Suprapubic skin (tissue), 4 donors: ENCODE data around the gene TAF11L14. TPM values are rescaled to one million over a fixed set of nuclear protein-coding genes. Genes with fewer than 3 reads are reported as not detected.

Experiments
- DNase-seq, 2 donors: peaks; one replicate each; pipeline ENCODE4 v3.0.0-alpha.2; 2019; ENCODE audit warnings: low spot score in 2 of 2
- H3K27ac ChIP-seq: fragments of 200-600 bp; sonication (generic); one replicate; pipeline ENCODE4 v1.5.1; 2019
- H3K27me3 ChIP-seq: fragments of 200-600 bp; sonication (generic); one replicate; pipeline ENCODE4 v1.5.1; 2019
- H3K36me3 ChIP-seq: fragments of 200-600 bp; sonication (generic); one replicate; pipeline ENCODE4 v1.5.1; 2019
- H3K4me1 ChIP-seq: fragments of 200-600 bp; sonication (generic); one replicate; pipeline ENCODE4 v1.5.1; 2019
- H3K4me3 ChIP-seq: fragments of 200-600 bp; sonication (generic); one replicate; pipeline ENCODE4 v1.5.1; 2019; ENCODE audit warnings: mild to moderate bottlenecking
- H3K9me3 ChIP-seq: fragments of 200-600 bp; sonication (generic); one replicate; pipeline ENCODE4 v1.5.1; 2019
- EP300 ChIP-seq: sonication (generic); formaldehyde crosslinking; IDR thresholded peaks from one replicate; pipeline ENCODE4 v1.6.1; 2017; ENCODE audit warnings: antibody characterized with exemption
- POLR2A ChIP-seq, 2 donors: fragments of 450-650 bp; IDR thresholded peaks; one replicate each; pipeline ENCODE4 v1.6.1; 2017; ENCODE audit warnings: antibody characterized with exemption in 2 of 2, mild to moderate bottlenecking in 2 of 2, moderate library complexity in 2 of 2
- POLR2AphosphoS5 ChIP-seq, 3 donors: sonication (generic); formaldehyde crosslinking; IDR thresholded peaks; one replicate each; pipeline ENCODE4 v1.6.1; 2017; ENCODE audit warnings: antibody characterized with exemption in 3 of 3
- WGBS: methylation state at CpG from one replicate; pipeline ENCODE4 v1.1.5; 2018; 5-methylcytosine and 5-hydroxymethylcytosine counted together
- total RNA-seq, 4 donors: library from RNA; depleted of rRNA; stranded (reverse); fragments of >200 nt; gene quantifications; one replicate each; pipeline ENCODE4 v1.1.0, GENCODE V29; 2016
- TF ChIP-seq, protein P1 (sequence below), 2 donors: fragments of 200-600 bp in 1 of 2; fragments of 450-650 bp in 1 of 2; sonication (generic) in 1 of 2; IDR thresholded peaks; one replicate each; pipeline ENCODE4 v1.5.1; 2016 to 2019; ENCODE audit warnings: antibody characterized with exemption in 2 of 2, mild to moderate bottlenecking in 1 of 2, moderate library complexity in 1 of 2

The TAF11L14 gene
- total RNA-seq, 4 donors from 2014 or later, result not detected

DNA sequence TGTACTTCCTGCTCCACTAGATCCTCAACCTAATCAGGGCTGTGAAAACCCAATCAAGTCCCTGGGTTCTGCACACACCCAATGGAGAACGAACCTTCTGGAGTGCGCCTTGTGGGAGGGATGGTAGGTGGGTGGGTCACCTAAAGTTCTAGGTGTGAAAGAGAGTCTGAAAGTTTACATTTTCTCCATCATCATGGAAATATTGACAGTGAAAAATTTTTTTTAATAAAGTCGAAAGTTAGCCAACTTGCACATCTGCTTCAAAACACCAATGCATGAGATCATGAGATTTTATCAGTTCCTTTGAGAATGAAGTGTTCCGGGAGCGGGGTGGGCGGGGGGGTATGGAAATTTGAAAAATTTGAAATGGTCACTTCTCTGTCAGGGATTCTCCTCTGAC lies 21.7 kb downstream of the TAF11L14 start:
- DNase-seq, result no peak
- Histone ChIP-seq H3K27ac (no peak overlapping the region), H3K36me3 (no peaks in the 10 kb centered on the region), H3K9me3 (no peaks in the 10 kb centered on the region), H3K27me3 (no peaks in the 10 kb centered on the region), H3K4me1 (no peaks in the 10 kb centered on the region), H3K4me3 (no peak overlapping the region)
- no peak for TF ChIP-seq EP300
- WGBS, result 63% methylated on average over 1 of the region's 6 CpGs

DNA sequence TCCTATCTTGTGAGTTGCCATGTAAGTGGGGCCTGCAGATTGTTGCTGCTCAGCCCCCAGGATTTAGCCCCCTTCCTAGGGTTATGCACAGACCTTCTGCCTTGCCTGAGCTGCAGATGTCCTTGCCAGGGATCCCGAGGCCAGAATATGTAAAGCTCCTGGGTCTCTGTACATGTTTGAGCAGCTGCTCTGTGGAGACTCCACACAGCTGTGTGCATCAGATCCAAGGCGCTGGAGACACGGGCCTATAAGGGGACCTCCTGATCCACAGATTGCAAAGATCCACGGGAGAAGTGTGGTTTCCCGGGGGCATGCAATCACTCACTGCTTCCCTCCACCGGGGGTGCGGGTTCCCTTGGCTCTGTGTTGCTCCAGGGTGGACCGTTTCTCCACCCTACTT lies 28.9 kb downstream of the TAF11L14 start:
- Histone ChIP-seq H3K9me3 (no peaks in the 10 kb centered on the region), H3K4me1 (no peaks in the 10 kb centered on the region), H3K4me3 (no peak overlapping the region), H3K27ac (no peak overlapping the region), H3K36me3 (no peaks in the 10 kb centered on the region), H3K27me3 (no peaks in the 10 kb centered on the region)
- 59% methylated on average over 5 of the region's 8 CpGs for WGBS
- no peak for TF ChIP-seq POLR2AphosphoS5 (IDR thresholded peaks at IDR 0.05)
- no peak for TF ChIP-seq EP300
- TF ChIP-seq, protein P1, sequence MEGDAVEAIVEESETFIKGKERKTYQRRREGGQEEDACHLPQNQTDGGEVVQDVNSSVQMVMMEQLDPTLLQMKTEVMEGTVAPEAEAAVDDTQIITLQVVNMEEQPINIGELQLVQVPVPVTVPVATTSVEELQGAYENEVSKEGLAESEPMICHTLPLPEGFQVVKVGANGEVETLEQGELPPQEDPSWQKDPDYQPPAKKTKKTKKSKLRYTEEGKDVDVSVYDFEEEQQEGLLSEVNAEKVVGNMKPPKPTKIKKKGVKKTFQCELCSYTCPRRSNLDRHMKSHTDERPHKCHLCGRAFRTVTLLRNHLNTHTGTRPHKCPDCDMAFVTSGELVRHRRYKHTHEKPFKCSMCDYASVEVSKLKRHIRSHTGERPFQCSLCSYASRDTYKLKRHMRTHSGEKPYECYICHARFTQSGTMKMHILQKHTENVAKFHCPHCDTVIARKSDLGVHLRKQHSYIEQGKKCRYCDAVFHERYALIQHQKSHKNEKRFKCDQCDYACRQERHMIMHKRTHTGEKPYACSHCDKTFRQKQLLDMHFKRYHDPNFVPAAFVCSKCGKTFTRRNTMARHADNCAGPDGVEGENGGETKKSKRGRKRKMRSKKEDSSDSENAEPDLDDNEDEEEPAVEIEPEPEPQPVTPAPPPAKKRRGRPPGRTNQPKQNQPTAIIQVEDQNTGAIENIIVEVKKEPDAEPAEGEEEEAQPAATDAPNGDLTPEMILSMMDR (IDR thresholded peaks at IDR 0.05), result no peak
- TF ChIP-seq POLR2A (IDR thresholded peaks at IDR 0.05), result no peak
- DNase-seq, result no peak

DNA sequence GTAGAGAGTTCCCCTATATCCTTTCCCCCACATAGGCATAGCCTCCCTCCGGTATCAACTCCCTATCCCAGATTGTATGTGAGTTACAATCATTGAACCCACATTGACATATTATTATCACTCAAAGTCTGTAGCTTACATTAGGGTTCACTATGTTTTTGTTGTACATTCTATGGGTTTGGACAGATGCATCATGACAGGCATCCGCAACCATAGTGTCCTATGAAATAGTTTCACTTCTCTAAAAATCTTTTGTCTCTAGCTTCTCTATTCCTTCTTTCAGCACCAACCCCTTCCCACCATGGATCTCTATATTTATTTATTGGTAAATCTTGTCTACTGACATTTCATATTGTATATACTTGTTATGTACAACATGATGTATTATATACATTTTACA lies 31.6 kb downstream of the TAF11L14 start:
- Histone ChIP-seq H3K27me3 (no peaks in the 10 kb centered on the region), H3K4me1 (no peaks in the 10 kb centered on the region), H3K27ac (no peak overlapping the region), H3K4me3 (no peak overlapping the region), H3K36me3 (no peaks in the 10 kb centered on the region), H3K9me3 (no peaks in the 10 kb centered on the region)
- no peak for DNase-seq
- TF ChIP-seq, protein P1 (IDR thresholded peaks at IDR 0.05), result no peak
- TF ChIP-seq POLR2AphosphoS5 (IDR thresholded peaks at IDR 0.05), result no peak
- TF ChIP-seq POLR2A (IDR thresholded peaks at IDR 0.05), result no peak
- no peak for TF ChIP-seq EP300
- WGBS, result 100% methylated on average over 2 of the region's 2 CpGs

DNA sequence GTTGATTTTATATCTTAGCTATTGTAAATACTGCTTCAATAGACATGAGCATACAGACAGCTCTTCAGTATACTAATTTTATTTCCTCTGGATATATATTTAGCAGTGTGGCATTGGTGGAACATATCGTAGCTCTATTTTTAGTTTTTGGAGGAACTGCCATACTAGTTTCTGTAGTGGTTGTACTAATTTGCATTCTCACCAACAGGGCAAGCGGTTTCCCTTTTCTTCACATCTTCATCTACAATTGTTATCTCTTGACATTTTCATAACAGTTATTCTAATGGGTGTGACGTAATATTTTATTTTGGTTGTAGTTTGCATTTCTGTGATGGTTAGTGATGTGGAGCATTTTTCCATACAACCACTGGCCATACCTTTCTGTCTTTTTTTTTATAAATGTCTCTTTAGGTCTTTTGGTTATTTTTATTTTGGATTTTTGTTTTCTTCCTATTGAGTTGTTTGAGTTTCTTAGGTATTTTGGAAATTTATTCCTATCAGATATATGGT lies 32.5 kb downstream of the TAF11L14 start:
- WGBS, result 84% methylated on average over 3 of the region's 3 CpGs
- Histone ChIP-seq H3K4me1 (no peaks in the 10 kb centered on the region), H3K36me3 (no peaks in the 10 kb centered on the region), H3K27me3 (no peaks in the 10 kb centered on the region), H3K4me3 (no peak overlapping the region), H3K27ac (no peak overlapping the region), H3K9me3 (no peaks in the 10 kb centered on the region)
- no peak for TF ChIP-seq EP300
- no peak for TF ChIP-seq POLR2A (IDR thresholded peaks at IDR 0.05)
- no peak for TF ChIP-seq POLR2AphosphoS5 (IDR thresholded peaks at IDR 0.05)
- TF ChIP-seq, protein P1 (IDR thresholded peaks at IDR 0.05), result no peak
- DNase-seq, result no peak

DNA sequence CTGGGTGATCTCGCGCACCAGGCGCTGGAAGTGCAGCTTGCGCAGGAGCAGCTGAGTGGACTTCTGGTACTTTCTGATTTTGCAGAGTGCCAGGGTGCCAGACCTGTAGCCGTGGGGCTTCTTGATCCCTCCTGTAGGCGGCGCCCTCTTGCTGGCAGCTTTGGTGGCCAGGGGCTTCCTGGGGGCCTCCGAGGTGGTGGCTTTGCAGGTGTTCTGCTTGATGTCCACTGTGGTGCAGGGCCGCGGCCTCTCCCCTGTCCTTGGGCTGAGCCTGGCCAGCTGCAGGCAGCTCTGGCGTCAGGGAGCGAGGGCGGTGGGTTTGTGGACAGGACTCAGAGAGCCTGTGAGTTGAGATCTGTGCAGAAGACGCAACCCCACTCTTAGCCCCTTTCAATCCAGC lies 36.1 kb downstream of the TAF11L14 start:
- H3K4me1 ChIP-seq, result no peaks in the 10 kb centered on the region
- no peaks in the 10 kb centered on the region for H3K36me3 ChIP-seq
- H3K9me3 ChIP-seq, result no peaks in the 10 kb centered on the region
- H3K4me3 ChIP-seq, result no peak overlapping the region
- DNase-seq, result no peak
- H3K27ac ChIP-seq, result no peak overlapping the region
- no peaks in the 10 kb centered on the region for H3K27me3 ChIP-seq
- TF ChIP-seq POLR2AphosphoS5 (IDR thresholded peaks at IDR 0.05) (no peak), EP300 (no peak), POLR2A (IDR thresholded peaks at IDR 0.05) (no peak)
- TF ChIP-seq, protein P1 (IDR thresholded peaks at IDR 0.05), result no peak
- no CpG with 5 or more reads among the region's 14 CpGs for WGBS

DNA sequence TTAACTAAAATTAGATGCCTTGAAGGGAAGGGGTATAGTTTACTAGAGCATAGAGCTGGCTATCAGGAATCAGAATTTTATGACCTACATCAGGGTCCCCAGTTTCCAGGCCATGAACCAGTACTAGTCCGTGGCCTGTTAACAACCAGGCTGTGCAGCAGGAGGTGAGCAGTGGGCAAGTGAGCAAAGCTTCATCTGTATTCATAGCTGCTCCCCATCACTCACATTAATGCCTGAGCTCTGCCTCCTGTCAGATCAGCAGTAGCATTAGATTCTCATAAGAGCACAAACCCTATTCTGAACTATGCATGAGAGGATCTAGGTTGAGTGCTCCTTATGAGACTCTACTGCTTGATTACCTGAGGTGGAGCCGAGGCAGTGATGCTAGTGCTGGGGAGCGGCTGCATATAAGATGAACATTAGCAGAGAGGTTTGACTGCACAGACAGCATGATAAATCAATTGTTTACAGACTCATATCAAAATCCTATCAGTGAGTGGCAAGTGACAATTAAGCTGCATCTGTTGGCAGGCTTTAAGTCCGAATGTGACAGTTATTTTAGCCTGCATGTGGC lies 44.6 kb downstream of the TAF11L14 start:
- no peak for DNase-seq
- H3K9me3 ChIP-seq, result no peaks in the 10 kb centered on the region
- H3K4me1 ChIP-seq, result no peaks in the 10 kb centered on the region
- TF ChIP-seq POLR2A (IDR thresholded peaks at IDR 0.05) (no peak), EP300 (no peak), POLR2AphosphoS5 (IDR thresholded peaks at IDR 0.05) (no peak)
- TF ChIP-seq, protein P1 (IDR thresholded peaks at IDR 0.05), result no peak
- H3K27me3 ChIP-seq, result no peaks in the 10 kb centered on the region
- no peak overlapping the region for H3K27ac ChIP-seq
- no peaks in the 10 kb centered on the region for H3K36me3 ChIP-seq
- no peak overlapping the region for H3K4me3 ChIP-seq
- WGBS, result 70% methylated on average over 2 of the region's 4 CpGs
